IMR-90 (cell line): ENCODE results near the gene RNF144A.

Experiments
- CEBPB ChIP-seq: IDR thresholded peaks from 2 replicates; pipeline ENCODE4 v1.6.1; 2012; ENCODE audit warnings: low read depth, low read length, improper control_type of control experiment
- CTCF ChIP-seq: conservative IDR thresholded peaks from 2 replicates; pipeline ENCODE4 v1.5.1; 2012; ENCODE audit warnings: mild to moderate bottlenecking, low read depth, low read length, improper control_type of control experiment
- FOS ChIP-seq: fragments of 150-350 bp; IDR thresholded peaks from 2 replicates; pipeline ENCODE4 v1.6.1; 2016; ENCODE audit warnings: low read depth, low read length
- POLR2A ChIP-seq: IDR thresholded peaks from 2 replicates; pipeline ENCODE4 v1.6.1; 2012; ENCODE audit warnings: mild to moderate bottlenecking, low read depth, low read length
- RAD21 ChIP-seq: IDR thresholded peaks from 2 replicates; pipeline ENCODE4 v1.6.1; 2012; ENCODE audit warnings: low read length, improper control_type of control experiment
- RCOR1 ChIP-seq: IDR thresholded peaks from 2 replicates; pipeline ENCODE4 v1.6.1; 2012; ENCODE audit warnings: mild to moderate bottlenecking, low read length, improper control_type of control experiment; ENCODE audit not compliant: insufficient replicate concordance
- RFX5 ChIP-seq: IDR thresholded peaks from 2 replicates; pipeline ENCODE4 v1.8.0; 2012; ENCODE audit warnings: low read depth, mild to moderate bottlenecking, low read length, moderate library complexity

DNA sequence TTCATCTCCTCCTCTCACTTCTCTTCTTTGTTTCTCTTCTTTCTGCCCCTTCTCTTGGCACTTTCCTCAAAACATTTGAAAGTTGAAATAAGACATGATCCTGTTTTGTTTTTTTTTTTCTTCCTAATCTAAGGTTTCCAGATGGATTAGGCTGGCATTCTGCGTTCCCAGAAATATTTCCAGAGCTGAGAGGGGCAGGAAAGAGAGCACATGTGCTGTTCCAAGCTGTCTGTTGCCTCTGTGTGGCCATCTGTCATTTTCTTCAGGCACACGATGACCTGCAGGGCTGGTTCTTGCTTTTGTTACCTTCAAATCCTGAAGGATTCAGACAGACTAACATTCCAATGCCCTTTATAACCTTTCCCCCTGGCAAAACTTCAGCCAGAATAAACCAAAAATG, 142.9 kb downstream of the RNF144A start:
- TF ChIP-seq RCOR1, result no peak
- TF ChIP-seq CTCF, result no peak
- no peak for TF ChIP-seq POLR2A
- TF ChIP-seq FOS, result no peak
- TF ChIP-seq RAD21, result no peak
- no peak for TF ChIP-seq RFX5
- no peak for TF ChIP-seq CEBPB
